NB4 (cell line): Measurements from ENCODE around the gene GID8.

Experiments used
- DNase-seq: peaks from one replicate; pipeline ENCODE4 v3.0.0; 2010; ENCODE audit warnings: low read depth
- H3K4me3 ChIP-seq: one replicate; pipeline ENCODE4 v1.5.1; 2011; ENCODE audit warnings: mild to moderate bottlenecking, low read depth, low read length, moderate library complexity
- CTCF ChIP-seq: IDR thresholded peaks from one replicate; pipeline ENCODE4 v1.5.1; 2012; ENCODE audit warnings: low read depth, low read length
- MAX ChIP-seq: IDR thresholded peaks from 2 replicates; pipeline ENCODE4 v1.6.1; 2011; ENCODE audit warnings: low read depth, low read length
- MYC ChIP-seq: IDR thresholded peaks from 2 replicates; pipeline ENCODE4 v1.6.1; 2011; ENCODE audit warnings: low read depth, low read length
- POLR2A ChIP-seq: IDR thresholded peaks from 2 replicates; pipeline ENCODE4 v1.6.1; 2011; ENCODE audit warnings: mild to moderate bottlenecking; ENCODE audit not compliant: insufficient read length; ENCODE audit errors: extremely low read depth

GID8 gene

GRCh38 chr20:62990306-62990825 lies 52.4 kb downstream of the GID8 start:
- no peak overlapping the region for H3K4me3 ChIP-seq
- no peak for DNase-seq
- TF ChIP-seq MAX (no peak), MYC (no peak), CTCF (no peak), POLR2A (no peak)

GRCh38 chr20:62991196-62991807 lies 53.4 kb downstream of the GID8 start:
- no peak for DNase-seq
- no peak overlapping the region for H3K4me3 ChIP-seq
- TF ChIP-seq MYC (no peak), CTCF (no peak), MAX (no peak), POLR2A (no peak)

- DNase-seq: no peak
- H3K4me3 ChIP-seq: no peak overlapping the region
- TF ChIP-seq CTCF: no peak
- no peak for TF ChIP-seq POLR2A
- TF ChIP-seq MYC: no peak
- TF ChIP-seq MAX: no peak
These were observed 53.9 kb downstream of the GID8 start for GRCh38 chr20:62991863-62992262.

- no peak for DNase-seq
- no peak overlapping the region for H3K4me3 ChIP-seq
- TF ChIP-seq POLR2A: no peak
- no peak for TF ChIP-seq CTCF
- no peak for TF ChIP-seq MAX
- no peak for TF ChIP-seq MYC
These were observed 56.0 kb downstream of the GID8 start for GRCh38 chr20:62993856-62994494.

GRCh38 chr20:62994869-62995281 lies 56.9 kb downstream of the GID8 start:
- DNase-seq: no peak
- H3K4me3 ChIP-seq: no peak overlapping the region
- TF ChIP-seq MAX (no peak), CTCF (no peak), POLR2A (no peak), MYC (no peak)
